ENCODE data around the gene MSX2.
"Not testable (repeated sequence)": the region's sequence is repeated elsewhere in the genome, so short reads cannot be mapped to it uniquely, and the experiment has no call there.

Gene MSX2

DNA sequence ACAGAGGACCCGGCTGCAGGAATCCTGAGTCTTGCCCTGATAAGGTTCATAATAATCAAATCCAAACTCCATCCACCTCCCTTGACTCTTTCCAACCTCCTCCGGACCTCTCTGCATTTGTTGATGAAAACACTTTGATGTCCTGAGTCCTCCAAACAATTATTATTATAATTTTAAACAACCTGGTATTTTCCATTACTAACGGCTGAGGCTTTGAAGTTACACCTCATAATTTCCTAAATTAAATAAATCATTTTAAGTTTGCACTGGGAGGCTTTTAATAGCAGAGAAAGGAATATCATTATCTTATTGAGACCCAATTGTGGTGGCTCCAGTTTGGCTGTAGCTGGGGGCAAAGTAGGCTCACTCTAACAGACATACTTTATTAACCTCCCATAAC, 9.5 kb downstream of the MSX2 start:
- DNase-seq: no peak

GRCh38 chr5:174734571-174735497, 10.5 kb downstream of the MSX2 start:
- no peak for DNase-seq

DNA sequence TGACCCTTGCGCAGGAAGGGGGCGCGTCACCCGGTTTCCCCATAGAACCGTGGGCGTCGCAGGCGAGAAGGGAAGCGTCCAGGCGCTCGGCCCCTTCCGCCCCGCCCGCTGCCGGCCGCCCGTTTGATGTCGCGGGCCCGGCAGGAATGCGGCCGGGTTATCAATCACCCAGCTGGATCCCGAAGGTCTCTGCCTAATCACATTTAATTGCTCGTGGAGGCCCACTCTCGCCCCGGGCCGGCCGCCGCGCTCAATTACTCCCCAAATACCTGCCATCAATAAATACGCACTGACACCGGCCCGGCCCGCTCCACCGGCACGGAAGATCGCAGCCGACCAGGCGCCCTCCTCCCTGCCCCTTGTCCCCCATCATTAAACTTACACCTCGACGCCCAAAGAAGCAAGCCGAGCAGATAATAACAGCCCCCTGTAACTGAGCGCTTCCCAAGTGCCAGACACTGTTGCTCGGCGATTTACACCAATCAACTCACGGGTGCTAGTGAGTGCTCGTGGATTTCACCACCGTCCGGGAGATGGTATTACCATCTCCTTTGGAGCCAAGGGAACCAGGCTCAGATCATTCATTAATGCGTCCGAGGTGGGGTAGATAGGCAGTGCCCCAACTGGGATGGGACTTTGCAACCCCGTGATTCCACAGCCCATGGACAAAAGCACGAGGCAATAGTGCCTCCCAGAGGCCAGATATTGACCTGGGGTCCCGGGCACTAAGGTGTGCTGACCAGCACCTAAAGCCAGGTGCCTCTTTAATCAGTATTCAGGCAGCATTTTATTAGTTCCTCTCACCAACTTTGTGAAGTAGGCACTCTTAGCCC, 11.3 kb downstream of the MSX2 start:
- no peak for DNase-seq

DNA sequence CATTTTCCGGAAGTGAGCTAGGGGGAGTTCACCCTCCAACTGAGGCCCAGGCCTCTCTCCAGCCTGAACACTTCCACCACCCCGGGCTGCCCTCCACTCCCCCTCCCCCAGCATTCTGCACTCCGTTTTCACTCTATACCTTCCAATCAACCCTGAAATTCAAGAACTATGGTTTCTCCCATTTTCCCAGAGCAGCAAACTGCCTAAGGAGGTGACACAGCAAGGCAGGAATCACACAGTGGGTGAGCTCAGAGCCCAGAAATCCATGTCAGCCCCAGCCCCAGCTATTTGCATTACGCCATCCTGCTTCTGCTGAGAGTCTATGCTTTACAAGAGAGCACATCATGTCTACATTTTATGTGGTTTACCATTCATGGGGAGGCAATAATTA, 11.9 kb downstream of the MSX2 start:
- no peak for DNase-seq

DNA sequence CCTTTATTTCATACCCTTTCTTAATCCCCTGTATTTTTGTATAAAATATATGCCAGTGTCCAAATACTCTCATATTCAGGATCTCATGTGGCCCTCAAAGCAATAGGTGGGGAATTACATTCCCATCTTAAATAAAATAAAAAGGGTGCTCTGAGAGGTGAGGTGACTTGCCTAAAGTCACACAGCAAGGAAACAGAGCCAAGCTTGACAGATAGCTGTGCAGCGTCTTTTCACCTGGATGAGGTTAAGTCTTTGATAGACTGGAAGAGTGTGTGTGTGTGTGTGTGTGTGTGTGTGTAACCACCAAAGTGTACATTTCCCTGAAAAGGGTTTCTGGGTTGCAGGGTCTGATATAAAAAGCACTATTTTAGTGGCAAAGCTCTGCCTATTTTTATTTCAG, 12.4 kb downstream of the MSX2 start:
- DNase-seq: no peak

GRCh38 chr5:174737330-174737729, 12.9 kb downstream of the MSX2 start:
- no peak for DNase-seq

DNA sequence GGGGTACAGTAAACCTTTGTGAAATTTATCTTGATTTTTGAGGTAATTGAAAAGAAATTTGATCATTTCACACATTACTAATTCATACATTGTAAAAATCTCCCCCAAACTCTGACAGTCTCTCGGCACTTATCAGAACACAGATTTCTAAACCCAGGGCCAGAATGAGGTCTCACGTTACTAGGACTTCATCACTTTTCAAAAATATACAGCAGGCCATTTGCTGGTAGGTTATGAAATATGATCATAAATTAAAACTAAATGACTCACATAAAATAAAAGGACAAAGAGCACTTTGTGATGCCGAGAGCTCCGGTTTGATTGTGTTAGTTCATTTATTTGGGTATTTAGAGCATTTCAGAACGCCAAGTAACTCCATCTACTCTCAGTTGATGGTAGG, 17.0 kb downstream of the MSX2 start:
- DNase-seq: no peak

GRCh38 chr5:174744896-174745295, 20.5 kb downstream of the MSX2 start:
- DNase-seq: no peak

GRCh38 chr5:174745590-174746103, 21.3 kb downstream of the MSX2 start:
- no peak for DNase-seq

DNA sequence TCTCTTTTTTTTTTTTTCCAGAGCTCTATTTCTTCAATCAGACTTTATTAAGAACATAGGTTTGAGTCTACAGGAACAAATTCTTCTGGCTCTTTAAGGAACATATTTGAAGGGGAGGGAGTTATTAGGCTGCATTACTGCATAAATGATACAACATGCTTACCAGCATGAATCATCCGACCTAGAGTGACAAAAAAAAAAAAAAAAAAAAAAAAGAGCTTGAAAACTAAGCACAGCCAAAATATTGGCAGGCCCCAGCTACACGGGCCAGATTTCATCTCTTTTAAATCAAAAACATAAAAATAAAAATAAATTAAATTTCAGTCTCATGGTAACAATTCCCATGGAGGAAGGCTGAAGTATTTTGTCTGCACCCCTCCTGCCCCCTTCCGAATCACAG, 26.3 kb downstream of the MSX2 start:
- DNase-seq: no peak

GRCh38 chr5:174751154-174752000, 27.0 kb downstream of the MSX2 start:
- no peak for DNase-seq

DNA sequence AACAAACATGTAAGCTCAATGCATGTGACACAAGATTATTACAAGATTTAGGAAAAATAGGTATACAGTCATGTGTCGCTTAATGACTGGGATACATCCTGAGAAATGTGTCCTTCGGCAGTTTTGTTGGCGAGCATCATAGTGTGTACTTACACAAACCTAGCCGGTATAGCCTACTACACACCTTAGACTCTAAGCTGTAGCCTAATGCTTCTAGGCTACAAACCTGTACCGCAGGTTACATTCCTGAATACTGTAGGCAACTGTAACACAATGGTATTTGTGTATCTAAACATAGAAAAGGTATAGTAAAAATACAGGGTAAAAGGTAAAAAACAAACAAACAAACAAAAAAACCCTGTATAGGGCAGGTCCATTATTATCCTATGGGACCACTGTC, 27.7 kb downstream of the MSX2 start:
- no peak for DNase-seq

GRCh38 chr5:174755106-174755505, 30.7 kb downstream of the MSX2 start:
- no peak for DNase-seq

- no peak for DNase-seq
Observed at GRCh38 chr5:174759091-174759490, 34.7 kb downstream of the MSX2 start.

DNA sequence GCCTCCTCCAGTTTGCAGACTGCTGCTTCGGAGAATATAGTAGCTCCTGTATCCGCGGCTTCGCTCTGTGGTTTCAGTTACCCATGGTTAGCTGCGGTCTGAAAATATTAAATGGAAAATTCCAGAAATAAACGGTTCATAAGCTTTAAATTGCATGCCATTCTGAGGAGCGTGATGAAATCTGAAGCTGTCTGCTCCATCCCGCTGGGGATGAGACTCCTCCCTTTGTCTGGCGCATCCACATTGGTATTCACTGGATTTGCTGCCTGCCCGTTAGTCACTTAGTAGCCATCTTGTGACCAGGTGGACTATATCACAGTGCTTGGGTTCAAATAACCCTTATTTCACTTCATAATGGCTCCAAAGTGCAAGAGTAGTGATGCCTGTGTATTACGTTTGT, 36.3 kb downstream of the MSX2 start:
- no peak for DNase-seq

- not testable (repeated sequence) for DNase-seq
Observed at GRCh38 chr5:174761341-174761740, 37.0 kb downstream of the MSX2 start.

- DNase-seq: no peak
Observed at GRCh38 chr5:174764309-174764708, 39.9 kb downstream of the MSX2 start.

GRCh38 chr5:174765540-174765939, 41.2 kb downstream of the MSX2 start:
- DNase-seq: no peak

DNA sequence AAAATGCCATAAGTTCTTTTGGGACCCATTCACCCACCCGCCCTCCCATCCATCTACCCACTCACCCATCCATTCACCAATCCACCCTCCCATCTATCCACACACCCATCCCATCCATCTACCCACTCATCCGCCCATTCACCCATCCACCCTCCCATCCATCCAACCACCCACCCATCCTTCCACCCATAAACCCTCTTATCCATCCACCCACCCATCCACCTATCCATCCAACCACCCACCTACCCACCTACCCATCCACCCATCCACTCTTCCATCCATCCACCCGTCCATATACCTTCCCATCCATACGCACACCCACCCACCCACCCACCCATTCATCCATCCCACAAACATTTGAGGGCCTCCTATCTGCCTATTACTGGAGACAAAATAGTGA, 43.3 kb downstream of the MSX2 start:
- no peak for DNase-seq

DNA sequence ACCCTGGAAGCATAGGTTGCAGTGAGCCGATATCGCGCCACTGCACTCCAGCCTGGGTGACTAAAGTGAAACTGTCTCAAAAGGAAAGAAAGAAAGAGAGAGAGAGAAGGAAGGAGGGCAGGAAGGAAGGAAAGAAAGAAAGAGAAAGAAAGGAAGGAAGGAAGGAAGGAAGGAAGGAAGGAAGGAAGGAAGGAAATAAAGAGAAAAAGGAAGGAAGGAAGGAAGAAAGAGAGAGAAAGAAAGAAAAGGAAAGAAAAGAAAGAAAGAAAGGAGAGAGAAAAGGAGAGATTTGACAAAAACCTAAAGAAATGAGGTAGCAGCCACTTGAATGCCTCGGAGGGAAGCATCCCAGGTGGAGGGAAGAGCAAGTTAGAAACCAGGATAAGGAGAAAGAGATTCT, 44.6 kb downstream of the MSX2 start:
- DNase-seq: no peak

GRCh38 chr5:174773371-174773770, 49.0 kb downstream of the MSX2 start:
- DNase-seq: no peak

DNA sequence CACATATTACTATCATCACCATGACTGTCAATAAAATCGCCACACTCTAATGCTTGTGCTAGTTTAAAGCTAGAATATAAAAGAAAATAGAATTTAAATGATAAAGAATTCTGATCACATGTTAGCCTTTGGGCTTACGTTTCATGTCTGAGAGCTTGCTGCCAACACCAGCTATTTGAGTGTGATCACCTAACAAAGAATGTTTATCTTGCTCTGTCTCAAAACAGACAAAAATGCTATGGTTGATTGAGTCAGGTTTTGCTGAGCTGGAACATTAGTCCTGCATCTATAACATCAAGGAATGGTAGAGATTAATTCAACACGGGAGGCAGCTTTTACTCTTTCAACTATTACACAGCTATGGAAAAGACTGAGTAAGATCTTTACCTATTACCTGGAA, 50.7 kb downstream of the MSX2 start:
- no peak for DNase-seq

DNA sequence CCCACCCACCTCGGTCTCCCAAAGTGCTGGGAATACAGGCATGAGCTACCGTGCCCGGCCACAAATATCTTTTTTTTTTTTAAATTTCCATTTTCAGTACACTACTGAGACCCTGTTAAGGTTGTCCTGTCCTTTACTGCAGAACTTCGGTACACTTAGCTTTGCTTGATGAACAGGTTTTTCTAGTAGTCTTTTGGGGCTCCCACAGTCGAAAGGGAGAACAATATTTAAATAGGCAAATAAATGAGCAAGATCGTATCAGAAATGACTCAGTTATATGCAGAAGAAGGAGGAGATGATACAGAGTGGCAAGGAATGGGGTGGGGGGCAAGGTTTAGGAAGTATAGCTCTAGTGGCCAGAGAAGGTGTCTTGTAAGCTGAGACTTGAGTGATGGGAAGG, 52.7 kb downstream of the MSX2 start:
- no peak for DNase-seq

All from CD4-positive, alpha-beta T cell treated with Interleukin-17A for 4 hours (primary cell).